Astrocyte (in vitro differentiated cells and primary cell): ENCODE results near the gene EDC3.

ENCODE experiments used
- EZH2 ChIP-seq: IDR thresholded peaks from 2 replicates; pipeline ENCODE4 v1.6.1; 2012; ENCODE audit warnings: mild to moderate bottlenecking, low read length, inconsistent platforms; ENCODE audit not compliant: insufficient read depth
- TF ChIP-seq, protein P1 (sequence below): IDR thresholded peaks from 2 replicates; pipeline ENCODE4 v1.5.1; 2011; ENCODE audit warnings: low read depth, mild to moderate bottlenecking, inconsistent platforms, low read length, moderate library complexity; ENCODE audit not compliant: insufficient read depth

- TF ChIP-seq, protein P1, sequence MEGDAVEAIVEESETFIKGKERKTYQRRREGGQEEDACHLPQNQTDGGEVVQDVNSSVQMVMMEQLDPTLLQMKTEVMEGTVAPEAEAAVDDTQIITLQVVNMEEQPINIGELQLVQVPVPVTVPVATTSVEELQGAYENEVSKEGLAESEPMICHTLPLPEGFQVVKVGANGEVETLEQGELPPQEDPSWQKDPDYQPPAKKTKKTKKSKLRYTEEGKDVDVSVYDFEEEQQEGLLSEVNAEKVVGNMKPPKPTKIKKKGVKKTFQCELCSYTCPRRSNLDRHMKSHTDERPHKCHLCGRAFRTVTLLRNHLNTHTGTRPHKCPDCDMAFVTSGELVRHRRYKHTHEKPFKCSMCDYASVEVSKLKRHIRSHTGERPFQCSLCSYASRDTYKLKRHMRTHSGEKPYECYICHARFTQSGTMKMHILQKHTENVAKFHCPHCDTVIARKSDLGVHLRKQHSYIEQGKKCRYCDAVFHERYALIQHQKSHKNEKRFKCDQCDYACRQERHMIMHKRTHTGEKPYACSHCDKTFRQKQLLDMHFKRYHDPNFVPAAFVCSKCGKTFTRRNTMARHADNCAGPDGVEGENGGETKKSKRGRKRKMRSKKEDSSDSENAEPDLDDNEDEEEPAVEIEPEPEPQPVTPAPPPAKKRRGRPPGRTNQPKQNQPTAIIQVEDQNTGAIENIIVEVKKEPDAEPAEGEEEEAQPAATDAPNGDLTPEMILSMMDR = no peak
- TF ChIP-seq EZH2 = no peak
These were observed 52.8 kb downstream of the EDC3 start for GRCh38 chr15:74642734-74643664.
